HL-60 (cell line): ENCODE data around the gene CCDC28A.

ENCODE experiments used
- DNase-seq, 2 experiments: peaks; one replicate each; pipeline ENCODE4 v3.0.0-alpha.2; 2010 to 2020; ENCODE audit warnings: low read depth in 1 of 2, low spot score in 1 of 2
- H3K27ac ChIP-seq: fragments of 250-450 bp; sonication (Bioruptor Pico); replicated peaks from 2 replicates; pipeline ENCODE4 v1.5.1; 2020; ENCODE audit warnings: mild to moderate bottlenecking, moderate library complexity
- H3K27me3 ChIP-seq: fragments of 250-450 bp; sonication (Bioruptor Pico); 2 replicates; pipeline ENCODE4 v1.5.1; 2021; ENCODE audit warnings: mild to moderate bottlenecking, moderate library complexity; ENCODE audit not compliant: insufficient read depth, poor library complexity, severe bottlenecking
- H3K4me3 ChIP-seq: replicated peaks from 2 replicates; pipeline ENCODE4 v1.5.1; 2011; ENCODE audit warnings: mild to moderate bottlenecking, control low read depth, low read length; ENCODE audit not compliant: insufficient read depth
- GABPA ChIP-seq: IDR thresholded peaks from 2 replicates; pipeline ENCODE4 v1.6.1; 2012; ENCODE audit warnings: low read depth
- POLR2AphosphoS5 ChIP-seq: IDR thresholded peaks from 2 replicates; pipeline ENCODE4 v1.6.1; 2012; ENCODE audit warnings: low read depth
- REST ChIP-seq: IDR thresholded peaks from 2 replicates; pipeline ENCODE4 v1.6.1; 2012; ENCODE audit warnings: low read depth; ENCODE audit not compliant: insufficient replicate concordance
- SPI1 ChIP-seq: IDR thresholded peaks from 2 replicates; pipeline ENCODE4 v1.6.1; 2012; ENCODE audit warnings: low read depth, mild to moderate bottlenecking, borderline replicate concordance
- TF ChIP-seq, protein P1 (sequence below): IDR thresholded peaks from one replicate; pipeline ENCODE4 v1.5.1; 2011; ENCODE audit warnings: low read length, control low read depth, inconsistent platforms; ENCODE audit not compliant: insufficient read depth

The CCDC28A gene

DNA sequence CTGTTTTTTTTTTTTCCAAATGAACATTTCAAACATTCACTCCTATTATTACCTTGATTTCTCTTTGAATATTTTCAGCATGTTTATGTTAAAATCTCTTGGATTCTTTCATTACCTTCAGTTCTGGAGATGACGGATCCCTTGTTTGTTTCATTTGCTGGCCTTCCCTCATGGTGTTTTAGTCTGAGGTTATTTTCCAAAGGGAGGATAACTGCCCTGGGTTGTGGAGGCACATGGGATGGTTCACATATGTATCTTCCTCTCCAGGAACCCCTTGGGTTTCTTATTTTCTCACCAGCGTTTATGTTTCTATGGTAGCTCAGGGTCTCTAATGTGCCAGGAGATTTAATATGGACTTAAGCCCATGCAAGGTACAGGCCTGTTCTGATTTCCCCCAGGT lies 58.6 kb downstream of the CCDC28A start:
- no peak for DNase-seq
- Histone ChIP-seq H3K4me3 (no peak overlapping the region), H3K27ac (no peak overlapping the region), H3K27me3 (no peaks in the 10 kb centered on the region)
- TF ChIP-seq, protein P1, sequence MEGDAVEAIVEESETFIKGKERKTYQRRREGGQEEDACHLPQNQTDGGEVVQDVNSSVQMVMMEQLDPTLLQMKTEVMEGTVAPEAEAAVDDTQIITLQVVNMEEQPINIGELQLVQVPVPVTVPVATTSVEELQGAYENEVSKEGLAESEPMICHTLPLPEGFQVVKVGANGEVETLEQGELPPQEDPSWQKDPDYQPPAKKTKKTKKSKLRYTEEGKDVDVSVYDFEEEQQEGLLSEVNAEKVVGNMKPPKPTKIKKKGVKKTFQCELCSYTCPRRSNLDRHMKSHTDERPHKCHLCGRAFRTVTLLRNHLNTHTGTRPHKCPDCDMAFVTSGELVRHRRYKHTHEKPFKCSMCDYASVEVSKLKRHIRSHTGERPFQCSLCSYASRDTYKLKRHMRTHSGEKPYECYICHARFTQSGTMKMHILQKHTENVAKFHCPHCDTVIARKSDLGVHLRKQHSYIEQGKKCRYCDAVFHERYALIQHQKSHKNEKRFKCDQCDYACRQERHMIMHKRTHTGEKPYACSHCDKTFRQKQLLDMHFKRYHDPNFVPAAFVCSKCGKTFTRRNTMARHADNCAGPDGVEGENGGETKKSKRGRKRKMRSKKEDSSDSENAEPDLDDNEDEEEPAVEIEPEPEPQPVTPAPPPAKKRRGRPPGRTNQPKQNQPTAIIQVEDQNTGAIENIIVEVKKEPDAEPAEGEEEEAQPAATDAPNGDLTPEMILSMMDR, result no peak

GRCh38 chr6:138833816-138834539 lies 60.4 kb downstream of the CCDC28A start:
- TF ChIP-seq GABPA (no peak), SPI1 (no peak), POLR2AphosphoS5 (no peak), REST (no peak)
- TF ChIP-seq, protein P1, result no peak
- no peaks in the 10 kb centered on the region for H3K27me3 ChIP-seq
- no peak overlapping the region for H3K4me3 ChIP-seq
- H3K27ac ChIP-seq, result no peak overlapping the region
- no peak for DNase-seq

DNA sequence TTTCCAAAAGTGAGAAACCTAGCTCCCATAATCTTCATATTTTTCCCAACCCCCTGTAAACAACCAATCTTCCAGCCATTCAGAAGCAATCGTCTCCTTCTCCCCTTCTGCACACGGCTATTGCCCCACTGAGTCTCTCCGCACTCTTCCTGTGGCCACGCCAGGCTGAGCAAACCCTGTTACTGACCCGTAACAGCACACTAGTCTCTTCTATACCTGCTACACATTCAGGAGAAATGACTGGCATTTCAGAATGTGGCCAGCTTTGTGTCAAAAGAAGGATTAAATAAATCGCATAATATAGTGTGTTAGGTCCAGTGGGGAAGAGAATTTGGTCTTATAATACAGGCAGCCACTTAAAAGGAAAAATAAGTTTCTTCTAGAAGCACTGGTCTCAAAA lies 63.7 kb downstream of the CCDC28A start:
- no peak for DNase-seq
- TF ChIP-seq, protein P1, result no peak
- TF ChIP-seq SPI1 (no peak), REST (no peak), POLR2AphosphoS5 (no peak), GABPA (no peak)
- H3K27me3 ChIP-seq, result no peaks in the 10 kb centered on the region
- no peak overlapping the region for H3K4me3 ChIP-seq
- no peak overlapping the region for H3K27ac ChIP-seq
